HUES64 (cell line): ENCODE results near the gene GOLT1A.

Experiments
- H3K27ac ChIP-seq: 2 replicates; pipeline ENCODE4 v1.7.0; 2013; ENCODE audit warnings: low read depth, low read length, inconsistent platforms
- H3K27me3 ChIP-seq: 2 replicates; pipeline ENCODE4 v1.6.1; 2013; ENCODE audit warnings: mild to moderate bottlenecking, low read length; ENCODE audit not compliant: insufficient read depth
- H3K36me3 ChIP-seq: 2 replicates; pipeline ENCODE4 v1.6.1; 2013; ENCODE audit warnings: mild to moderate bottlenecking, low read length; ENCODE audit not compliant: insufficient read depth
- H3K4me1 ChIP-seq: 2 replicates; pipeline ENCODE4 v1.6.1; 2013; ENCODE audit warnings: mild to moderate bottlenecking, low read length, moderate library complexity; ENCODE audit not compliant: insufficient read depth
- H3K4me3 ChIP-seq: 2 replicates; pipeline ENCODE4 v1.5.1; 2013; ENCODE audit warnings: mild to moderate bottlenecking, low read length, moderate library complexity
- H3K9ac ChIP-seq: 2 replicates; pipeline ENCODE4 v1.6.1; 2013; ENCODE audit warnings: mild to moderate bottlenecking, low read depth, low read length
- H3K9me3 ChIP-seq: 2 replicates; pipeline ENCODE4 v1.6.1; 2013; ENCODE audit warnings: low read depth, low read length; ENCODE audit not compliant: insufficient read depth
- WGBS: fragments of 150-250, 120-280 bp; methylation state at CpG from one replicate; pipeline ENCODE4 v1.1.7; 2013; ENCODE audit warnings: missing lambda C conversion rate; 5-methylcytosine and 5-hydroxymethylcytosine counted together

Gene GOLT1A

GRCh38 chr1:204216236-204216635 is 2.4 kb upstream of the GOLT1A start:
- no peaks in the 10 kb centered on the region for H3K36me3 ChIP-seq
- no peak overlapping the region for H3K27ac ChIP-seq
- H3K4me3 ChIP-seq = no peak overlapping the region
- H3K27me3 ChIP-seq = 0 out of 2 replicates have a peak, but pooled peaks cover 6% of the 10 kb centered on the region
- WGBS = 87% methylated on average over 4 of the region's 4 CpGs
- H3K4me1 ChIP-seq = no peaks in the 10 kb centered on the region
- no peak overlapping the region for H3K9ac ChIP-seq
- H3K9me3 ChIP-seq = no peaks in the 10 kb centered on the region

- H3K36me3 ChIP-seq = no peaks in the 10 kb centered on the region
- no peak overlapping the region for H3K4me3 ChIP-seq
- 89% methylated on average over 3 of the region's 3 CpGs for WGBS
Measured at GRCh38 chr1:204212715-204213114, 1.1 kb downstream of the GOLT1A start.

GRCh38 chr1:204211046-204211445 is 2.7 kb downstream of the GOLT1A start:
- Histone ChIP-seq H3K27ac (no peak overlapping the region), H3K9me3 (no peaks in the 10 kb centered on the region), H3K27me3 (0 out of 2 replicates have a peak, but pooled peaks cover 6% of the 10 kb centered on the region), H3K9ac (no peak overlapping the region), H3K36me3 (no peaks in the 10 kb centered on the region), H3K4me3 (no peak overlapping the region), H3K4me1 (no peaks in the 10 kb centered on the region)
- WGBS = 91% methylated on average over 7 of the region's 7 CpGs

More at GRCh38 chr1:204212715-204213114, 1.1 kb downstream of the GOLT1A start:
- Histone ChIP-seq H3K9me3 (no peaks in the 10 kb centered on the region), H3K27me3 (0 out of 2 replicates have a peak, but pooled peaks cover 6% of the 10 kb centered on the region), H3K27ac (no peak overlapping the region), H3K4me1 (no peaks in the 10 kb centered on the region), H3K9ac (no peak overlapping the region)

- 20% methylated on average over 13 of the region's 13 CpGs for WGBS
- Histone ChIP-seq H3K36me3 (no peaks in the 10 kb centered on the region), H3K4me1 (no peaks in the 10 kb centered on the region), H3K27me3 (no peaks in the 10 kb centered on the region; the same call in 1 of the 2 replicates), H3K27ac (no peak overlapping the region), H3K9ac (no peak overlapping the region), H3K4me3 (no peak overlapping the region), H3K9me3 (no peaks in the 10 kb centered on the region)
Measured at GRCh38 chr1:204207136-204207616, 6.6 kb downstream of the GOLT1A start.

DNA sequence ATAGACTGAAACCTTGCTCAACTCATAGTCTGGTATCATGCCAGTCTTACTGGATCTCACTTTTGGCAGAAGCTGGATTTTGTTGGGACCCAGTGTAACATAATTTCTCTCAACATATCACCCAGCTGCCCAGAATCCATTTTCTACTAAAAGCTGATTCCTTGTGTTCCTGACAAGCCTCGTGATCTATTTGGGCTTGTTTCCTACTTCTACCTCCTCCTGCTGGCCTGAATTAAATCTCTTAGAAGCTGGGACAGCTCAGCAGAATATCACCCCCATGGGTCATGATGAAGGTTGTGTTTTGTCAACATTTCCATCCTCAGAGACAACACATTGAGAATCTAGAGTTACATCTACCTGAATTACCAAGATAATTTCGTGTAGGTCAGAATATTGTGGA is 7.7 kb downstream of the GOLT1A start:
- Histone ChIP-seq H3K4me3 (no peak overlapping the region), H3K27ac (no peak overlapping the region), H3K9ac (no peak overlapping the region), H3K9me3 (no peaks in the 10 kb centered on the region), H3K27me3 (no peaks in the 10 kb centered on the region; the same call in 1 of the 2 replicates), H3K36me3 (no peaks in the 10 kb centered on the region), H3K4me1 (no peaks in the 10 kb centered on the region)
- 72% methylated on average over 1 of the region's 2 CpGs for WGBS

- no peak overlapping the region for H3K9ac ChIP-seq
- H3K4me3 ChIP-seq = no peak overlapping the region
- H3K27me3 ChIP-seq = no peaks in the 10 kb centered on the region; the same call in 1 of the 2 replicates
- no peaks in the 10 kb centered on the region for H3K36me3 ChIP-seq
- H3K27ac ChIP-seq = no peak overlapping the region
- H3K4me1 ChIP-seq = no peaks in the 10 kb centered on the region
- no peaks in the 10 kb centered on the region for H3K9me3 ChIP-seq
Measured at GRCh38 chr1:204205486-204205885, 8.3 kb downstream of the GOLT1A start.

DNA sequence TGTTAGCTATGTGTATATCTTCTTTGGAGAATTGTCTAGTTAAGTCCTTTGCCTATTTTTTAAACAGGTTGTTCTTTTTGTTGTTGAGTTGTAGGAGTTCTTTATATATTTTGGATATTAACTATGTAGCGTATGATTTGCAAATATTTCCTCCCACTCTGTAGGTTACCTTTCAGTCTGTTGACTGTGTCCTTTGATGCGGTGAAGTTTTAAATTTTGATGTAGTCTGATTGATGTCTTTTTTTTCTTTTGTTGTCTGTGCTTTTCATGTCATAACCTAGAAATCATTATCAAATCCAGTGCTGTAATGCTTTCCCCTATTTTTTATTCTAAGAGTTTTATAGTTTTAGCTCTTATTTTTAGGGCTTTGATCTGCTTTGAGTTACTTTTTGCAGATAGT is 8.8 kb downstream of the GOLT1A start:
- Histone ChIP-seq H3K36me3 (no peaks in the 10 kb centered on the region), H3K4me1 (no peaks in the 10 kb centered on the region), H3K27me3 (no peaks in the 10 kb centered on the region; the same call in 1 of the 2 replicates), H3K9me3 (no peaks in the 10 kb centered on the region), H3K9ac (no peak overlapping the region), H3K4me3 (no peak overlapping the region), H3K27ac (no peak overlapping the region)
- WGBS = no CpG with 5 or more reads among the region's 2 CpGs

DNA sequence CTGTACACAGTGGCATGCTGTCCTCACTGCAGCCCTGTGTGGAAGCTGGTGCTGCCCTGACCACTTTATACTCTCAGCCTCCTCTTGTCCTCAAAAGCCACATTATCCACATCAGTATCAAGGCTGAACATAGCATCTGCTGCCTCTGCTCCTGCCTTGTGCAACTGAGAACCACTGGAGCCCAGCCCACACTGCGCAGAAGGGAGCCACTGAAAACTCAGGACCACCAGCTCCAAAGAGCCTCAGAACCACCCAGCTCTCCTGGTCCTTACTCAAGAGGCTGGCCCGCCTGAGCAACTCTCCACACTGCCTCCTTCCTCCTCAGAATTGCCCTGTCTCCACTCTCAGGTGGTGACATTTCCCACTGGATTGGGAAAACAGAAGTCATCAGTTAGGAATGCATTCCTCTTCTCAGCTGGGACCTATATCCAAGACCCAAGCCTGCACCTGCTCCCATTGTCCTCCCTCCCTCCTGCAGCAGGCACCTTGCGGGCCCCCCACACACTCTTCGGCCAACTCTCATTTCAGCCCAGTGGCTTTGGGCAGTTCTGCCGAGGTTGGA is 10.5 kb downstream of the GOLT1A start:
- H3K36me3 ChIP-seq = no peaks in the 10 kb centered on the region
- H3K9me3 ChIP-seq = no peaks in the 10 kb centered on the region
- no peak overlapping the region for H3K27ac ChIP-seq
- 84% methylated on average over 5 of the region's 5 CpGs for WGBS
- H3K27me3 ChIP-seq = no peaks in the 10 kb centered on the region; the same call in 1 of the 2 replicates
- no peak overlapping the region for H3K4me3 ChIP-seq
- no peak overlapping the region for H3K9ac ChIP-seq
- H3K4me1 ChIP-seq = peaks cover 3% of the 10 kb centered on the region; the same call in 1 of the 2 replicates

- no peaks in the 10 kb centered on the region; the same call in 1 of the 2 replicates for H3K27me3 ChIP-seq
- no peak overlapping the region for H3K9ac ChIP-seq
- 91% methylated on average over 4 of the region's 4 CpGs for WGBS
Measured at GRCh38 chr1:204202481-204202880, 11.3 kb downstream of the GOLT1A start.

DNA sequence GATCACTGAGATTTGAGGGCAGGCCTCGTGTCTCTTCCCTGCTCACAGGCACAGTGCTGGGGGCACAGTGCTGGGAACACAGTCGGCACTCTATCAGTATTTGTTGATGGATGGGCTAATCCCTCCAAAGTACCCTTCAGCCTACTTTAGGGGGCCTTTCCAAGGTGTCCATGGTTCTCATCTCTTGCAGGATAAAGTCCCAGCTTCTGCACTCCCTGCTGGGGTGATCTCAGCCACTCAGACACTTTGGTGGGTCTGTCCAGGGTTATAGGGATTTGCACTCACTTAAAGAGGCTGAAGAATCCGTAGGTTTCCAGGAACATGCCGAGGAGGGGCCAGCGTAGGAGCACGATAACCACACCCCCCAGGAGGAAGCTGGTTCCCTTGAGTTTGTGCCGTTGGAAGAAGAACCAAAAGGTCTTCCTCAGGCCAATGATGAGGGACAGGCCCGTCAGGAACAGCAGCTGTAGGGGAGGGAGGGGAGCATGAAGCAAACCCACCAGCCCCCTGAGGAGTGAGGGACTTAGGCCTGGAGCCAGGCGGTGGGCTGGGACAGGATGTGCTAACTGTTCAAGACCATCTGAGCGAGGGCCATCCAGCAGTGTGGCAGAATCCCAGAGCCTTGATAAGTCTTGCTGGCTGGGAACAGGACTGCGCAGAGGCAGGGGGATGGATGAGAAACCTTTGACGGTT is 12.3 kb downstream of the GOLT1A start:
- 93% methylated on average over 12 of the region's 12 CpGs for WGBS
- H3K27me3 ChIP-seq = no peaks in the 10 kb centered on the region; the same call in 1 of the 2 replicates
- H3K4me1 ChIP-seq = peaks cover 3% of the 10 kb centered on the region; the same call in 1 of the 2 replicates
- H3K9me3 ChIP-seq = no peaks in the 10 kb centered on the region
- no peaks in the 10 kb centered on the region for H3K36me3 ChIP-seq
- no peak overlapping the region for H3K4me3 ChIP-seq
- H3K9ac ChIP-seq = no peak overlapping the region
- no peak overlapping the region for H3K27ac ChIP-seq

More at GRCh38 chr1:204202481-204202880, 11.3 kb downstream of the GOLT1A start:
- Histone ChIP-seq H3K9me3 (no peaks in the 10 kb centered on the region), H3K4me1 (peaks cover 3% of the 10 kb centered on the region; the same call in 1 of the 2 replicates), H3K36me3 (no peaks in the 10 kb centered on the region), H3K4me3 (no peak overlapping the region), H3K27ac (no peak overlapping the region)

- Histone ChIP-seq H3K4me1 (peaks cover 3% of the 10 kb centered on the region; the same call in 1 of the 2 replicates), H3K9me3 (no peaks in the 10 kb centered on the region), H3K4me3 (no peak overlapping the region), H3K36me3 (no peaks in the 10 kb centered on the region), H3K27ac (no peak overlapping the region), H3K27me3 (no peaks in the 10 kb centered on the region; the same call in 1 of the 2 replicates), H3K9ac (no peak overlapping the region)
- WGBS = 92% methylated on average over 9 of the region's 9 CpGs
Measured at GRCh38 chr1:204199579-204199978, 14.2 kb downstream of the GOLT1A start.
